ENCODE results near the gene CCDC7.
"Not testable (repeated sequence)": the region's sequence is repeated elsewhere in the genome, so short reads cannot be mapped to it uniquely, and the experiment has no call there.

The CCDC7 gene

GRCh38 chr10:32891261-32891660, 445.3 kb downstream of the CCDC7 start:
- TF ChIP-seq CTCF (IDR thresholded peaks at IDR 0.05; ENCODE audit: insufficient read depth, low read depth, low read length, missing control alignments), result no peak
- H3K4me3 ChIP-seq (ENCODE audit: low read depth, low read length), result no peak overlapping the region
- no peak for DNase-seq (ENCODE audit: low read depth)

- no peak for DNase-seq (ENCODE audit: low read depth)
- H3K4me3 ChIP-seq (ENCODE audit: low read depth, low read length), result no peak overlapping the region
- no peak for TF ChIP-seq CTCF (IDR thresholded peaks at IDR 0.05; ENCODE audit: insufficient read depth, low read depth, low read length, missing control alignments)
Observed at GRCh38 chr10:32893434-32893833, 447.5 kb downstream of the CCDC7 start.

- no peak overlapping the region for H3K4me3 ChIP-seq (ENCODE audit: low read depth, low read length)
- DNase-seq (ENCODE audit: low read depth), result no peak
- no peak for TF ChIP-seq CTCF (IDR thresholded peaks at IDR 0.05; ENCODE audit: insufficient read depth, low read depth, low read length, missing control alignments)
Observed at GRCh38 chr10:32893916-32894664, 448.1 kb downstream of the CCDC7 start.

GRCh38 chr10:32895200-32895968, 449.4 kb downstream of the CCDC7 start:
- DNase-seq (ENCODE audit: low read depth), result not testable (repeated sequence)

GRCh38 chr10:32901815-32902214, 455.9 kb downstream of the CCDC7 start:
- no peak overlapping the region for H3K4me3 ChIP-seq (ENCODE audit: low read depth, low read length)
- DNase-seq (ENCODE audit: low read depth), result no peak
- TF ChIP-seq CTCF (IDR thresholded peaks at IDR 0.05; ENCODE audit: insufficient read depth, low read depth, low read length, missing control alignments), result no peak

More at GRCh38 chr10:32895200-32895968, 449.4 kb downstream of the CCDC7 start:
- not testable (repeated sequence) for H3K4me3 ChIP-seq (ENCODE audit: low read depth, low read length)

- no peak overlapping the region for H3K4me3 ChIP-seq (ENCODE audit: low read depth, low read length)
- DNase-seq (ENCODE audit: low read depth), result no peak
Observed at GRCh38 chr10:32905466-32905865, 459.5 kb downstream of the CCDC7 start.

More at GRCh38 chr10:32905466-32905865, 459.5 kb downstream of the CCDC7 start:
- TF ChIP-seq CTCF (IDR thresholded peaks at IDR 0.05; ENCODE audit: insufficient read depth, low read depth, low read length, missing control alignments), result no peak
